Cardiac fibroblast (primary cell): ENCODE results near the gene ACVRL1.
A peak's percentile ranks its signal among the peaks of the same experiment; 100 is the strongest.
"Not testable (repeated sequence)": the region's sequence is repeated elsewhere in the genome, so short reads cannot be mapped to it uniquely, and the experiment has no call there.

Source experiments
- DNase-seq, 2 donors: peaks; one replicate each; pipeline versions ENCODE4 v3.0.0 to v3.0.0-alpha.2; 2010; ENCODE audit warnings: low read depth in 2 of 2
- H3K4me3 ChIP-seq, 2 donors: replicated peaks in 1 of 2; 1 replicate in 1 of 2; 2 replicates in 1 of 2; pipeline ENCODE4 v1.5.1; 2011; ENCODE audit warnings: low read depth in 2 of 2, low read length in 2 of 2, mild to moderate bottlenecking in 2 of 2, moderate library complexity in 1 of 2
- TF ChIP-seq, protein P1 (sequence below): IDR thresholded peaks from one replicate; pipeline ENCODE4 v1.5.1; 2011; ENCODE audit warnings: low read depth, mild to moderate bottlenecking, low read length, inconsistent platforms

The ACVRL1 gene

DNA sequence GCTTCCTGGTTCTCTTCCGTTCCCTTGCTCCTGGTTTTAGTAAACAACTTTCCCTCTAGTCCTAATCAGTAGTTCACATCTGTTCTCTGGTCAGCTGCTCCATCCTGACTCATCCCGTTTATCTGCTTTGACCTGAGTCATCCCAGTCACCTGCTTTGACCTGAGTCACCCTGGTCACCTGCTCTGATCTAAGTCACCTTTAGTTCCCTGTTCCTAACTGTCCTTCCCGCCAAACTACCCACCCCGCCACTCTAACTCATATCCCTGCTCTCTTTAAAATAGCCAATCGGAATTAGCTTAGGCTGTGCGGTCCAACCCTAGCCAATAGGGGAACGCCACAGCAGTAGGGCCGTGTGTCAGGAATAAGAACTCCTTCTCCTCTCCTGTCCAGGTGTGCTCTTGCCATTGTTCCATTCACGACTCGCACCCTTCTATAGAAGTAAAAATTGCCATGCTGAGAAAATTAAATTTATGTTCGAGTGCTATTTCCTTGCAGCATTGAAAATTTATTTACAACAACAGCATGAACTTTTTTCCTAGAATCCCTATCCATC is 22.6 kb upstream of the ACVRL1 start:
- DNase-seq: peak in 1 of 2 donors; percentile 40
- no peak overlapping the region for H3K4me3 ChIP-seq
- TF ChIP-seq, protein P1, sequence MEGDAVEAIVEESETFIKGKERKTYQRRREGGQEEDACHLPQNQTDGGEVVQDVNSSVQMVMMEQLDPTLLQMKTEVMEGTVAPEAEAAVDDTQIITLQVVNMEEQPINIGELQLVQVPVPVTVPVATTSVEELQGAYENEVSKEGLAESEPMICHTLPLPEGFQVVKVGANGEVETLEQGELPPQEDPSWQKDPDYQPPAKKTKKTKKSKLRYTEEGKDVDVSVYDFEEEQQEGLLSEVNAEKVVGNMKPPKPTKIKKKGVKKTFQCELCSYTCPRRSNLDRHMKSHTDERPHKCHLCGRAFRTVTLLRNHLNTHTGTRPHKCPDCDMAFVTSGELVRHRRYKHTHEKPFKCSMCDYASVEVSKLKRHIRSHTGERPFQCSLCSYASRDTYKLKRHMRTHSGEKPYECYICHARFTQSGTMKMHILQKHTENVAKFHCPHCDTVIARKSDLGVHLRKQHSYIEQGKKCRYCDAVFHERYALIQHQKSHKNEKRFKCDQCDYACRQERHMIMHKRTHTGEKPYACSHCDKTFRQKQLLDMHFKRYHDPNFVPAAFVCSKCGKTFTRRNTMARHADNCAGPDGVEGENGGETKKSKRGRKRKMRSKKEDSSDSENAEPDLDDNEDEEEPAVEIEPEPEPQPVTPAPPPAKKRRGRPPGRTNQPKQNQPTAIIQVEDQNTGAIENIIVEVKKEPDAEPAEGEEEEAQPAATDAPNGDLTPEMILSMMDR: no peak

DNA sequence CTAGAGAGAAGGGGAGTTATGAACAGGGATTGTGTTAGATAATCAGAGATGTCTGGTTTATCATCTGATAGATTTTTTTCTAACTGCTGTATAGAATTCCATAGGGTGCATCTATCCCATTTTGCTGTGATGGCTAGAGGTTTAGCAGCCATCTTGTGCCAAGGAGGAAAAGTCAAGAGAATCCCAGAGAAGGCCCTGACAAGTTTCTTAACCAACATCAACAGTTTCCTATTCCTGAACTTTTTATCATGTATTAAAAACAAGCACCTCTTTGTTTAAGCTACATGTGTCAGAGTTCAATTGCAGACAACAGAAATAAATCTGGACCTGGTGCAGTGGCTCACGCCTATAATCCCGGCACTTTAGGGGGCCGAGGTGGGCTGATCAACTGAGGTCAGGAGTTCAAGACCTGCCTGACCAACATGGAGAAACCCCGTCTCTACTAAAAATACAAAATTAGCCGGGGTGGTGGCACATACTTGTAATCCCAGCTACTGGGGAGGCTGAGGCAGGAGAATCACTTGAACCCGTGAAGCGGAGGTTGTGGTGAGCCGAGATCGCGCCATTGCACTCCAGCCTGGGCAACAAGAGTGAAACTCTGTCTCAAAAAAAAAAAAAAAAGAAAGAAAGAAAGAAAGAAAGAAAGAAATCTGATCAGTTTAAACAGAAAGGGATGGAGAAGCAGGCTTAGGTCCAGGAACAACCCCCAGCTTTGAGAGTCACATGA is 21.8 kb upstream of the ACVRL1 start:
- H3K4me3 ChIP-seq, DNase-seq: not testable (repeated sequence)

DNA sequence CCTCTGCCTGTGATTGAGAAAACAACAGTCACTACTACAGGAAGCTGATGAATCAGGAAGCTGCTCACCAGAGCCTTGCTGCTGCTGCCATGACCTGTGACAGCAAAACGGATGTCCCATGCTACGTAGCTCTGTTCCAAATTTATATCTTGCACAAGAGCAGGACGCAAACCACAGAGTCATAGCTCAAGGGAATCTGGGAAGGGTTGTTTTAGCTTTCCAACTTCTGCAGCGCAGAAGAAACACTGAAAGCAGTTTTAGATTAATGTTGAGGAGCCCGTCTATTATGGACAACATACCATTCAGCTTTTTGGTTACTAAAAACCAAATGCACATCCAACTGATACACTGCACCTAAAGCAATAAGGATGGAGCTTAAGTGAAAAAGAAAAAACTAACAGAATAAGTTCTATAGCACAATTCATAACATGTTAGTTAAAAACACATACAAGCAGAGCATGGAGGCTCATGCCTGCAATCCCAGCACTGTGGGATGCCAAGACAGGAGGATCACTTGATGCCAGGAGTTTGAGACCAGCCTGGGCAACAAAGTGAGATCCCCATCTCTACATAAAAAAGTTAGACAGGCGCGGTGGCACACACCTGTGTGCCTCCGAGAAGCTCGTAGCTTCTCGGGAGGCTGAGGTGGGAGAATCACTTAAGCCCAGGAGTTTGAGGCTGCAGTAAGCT is 21.1 kb upstream of the ACVRL1 start:
- peak; percentile 98 for DNase-seq
- H3K4me3 ChIP-seq: no peak overlapping the region
- TF ChIP-seq, protein P1: no peak

DNA sequence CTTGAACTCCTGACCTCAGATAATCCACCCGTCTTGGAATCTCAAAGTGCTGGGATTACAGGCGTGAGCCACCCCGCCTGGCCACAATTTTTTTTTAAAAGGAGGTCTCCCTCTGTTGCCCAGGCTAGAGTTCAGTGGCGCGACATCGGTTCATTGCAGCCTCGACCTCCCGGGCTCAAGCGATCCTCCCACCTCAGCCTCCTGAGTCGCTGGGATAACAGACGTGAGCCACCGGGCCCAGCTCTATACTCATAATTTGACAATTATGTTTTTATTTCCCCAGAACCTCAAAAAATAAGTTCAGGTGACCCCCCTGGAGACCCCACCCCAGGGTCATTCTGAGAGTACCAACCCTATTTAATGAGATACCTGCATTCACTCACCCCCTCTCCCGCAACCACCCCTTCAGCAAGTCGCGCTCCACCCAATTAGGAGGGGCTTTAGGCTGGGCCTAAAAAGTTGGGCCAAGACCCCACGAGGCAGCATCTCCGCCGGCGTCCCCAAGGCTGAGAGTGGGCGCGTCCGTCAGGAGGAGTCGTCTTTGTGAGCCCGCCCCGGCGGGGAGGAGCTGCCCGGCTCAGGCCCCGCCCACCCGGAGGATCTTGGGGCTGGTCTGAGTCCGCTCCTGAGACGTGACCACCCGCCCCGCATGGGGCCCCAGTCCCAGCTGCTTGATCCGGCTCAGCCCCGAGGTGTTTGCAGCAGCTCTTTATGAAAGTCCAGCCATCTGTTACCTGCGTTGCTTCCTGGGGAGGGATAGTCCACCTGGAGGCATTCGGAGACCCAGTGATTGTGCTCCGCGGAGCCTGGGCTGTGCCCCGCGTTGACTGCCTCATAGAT is 19.6 kb upstream of the ACVRL1 start, which contains the start of gene ANKRD33:
ANKRD33 (plus strand) TSS at position 628 of the 840 bp plus-strand sequence; CDS start at position 712, 84 bp downstream.
- DNase-seq: peak in 1 of 2 donors; percentile 59
- H3K4me3 ChIP-seq: no peak within 1 kb of the TSS
- TF ChIP-seq, protein P1: no peak

DNA sequence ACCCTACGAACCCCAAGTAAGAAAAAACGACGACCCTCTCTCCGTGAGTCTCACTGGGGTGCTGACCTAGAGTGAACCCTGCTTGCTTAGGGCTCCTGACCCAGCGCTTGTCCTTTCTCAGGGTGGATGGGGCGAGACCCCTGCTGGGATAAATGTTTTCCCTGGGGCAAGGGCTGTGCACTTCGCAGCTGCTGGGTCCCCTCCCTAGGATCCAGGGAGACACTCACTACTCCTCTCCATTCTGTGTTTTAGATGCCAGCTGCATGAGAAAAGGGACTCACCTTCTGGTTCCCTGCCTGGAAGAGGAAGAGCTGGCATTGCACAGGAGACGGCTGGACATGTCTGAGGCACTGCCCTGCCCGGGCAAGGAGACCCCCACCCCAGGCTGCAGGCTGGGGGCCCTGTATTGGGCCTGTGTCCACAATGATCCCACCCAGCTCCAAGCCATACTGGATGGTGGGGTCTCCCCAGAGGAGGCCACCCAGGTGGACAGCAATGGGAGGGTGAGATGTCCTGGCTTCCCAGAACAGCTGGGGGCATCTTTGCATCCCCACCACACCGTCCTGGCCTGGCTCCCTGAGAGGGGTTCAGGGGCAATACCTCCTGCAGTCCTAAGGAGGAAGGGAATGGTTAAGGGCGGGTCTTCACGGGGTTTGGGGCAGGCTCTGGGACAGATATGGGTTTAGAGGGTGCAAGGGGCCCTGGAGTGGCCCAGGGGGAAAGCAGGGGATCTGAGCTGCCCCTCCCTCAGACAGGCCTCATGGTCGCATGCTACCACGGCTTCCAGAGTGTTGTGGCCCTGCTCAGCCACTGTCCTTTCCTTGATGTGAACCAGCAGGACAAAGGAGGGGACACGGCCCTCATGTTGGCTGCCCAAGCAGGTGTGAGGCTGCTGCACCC is 18.7 kb upstream of the ACVRL1 start:
- H3K4me3 ChIP-seq: no peak overlapping the region
- DNase-seq: no peak
- TF ChIP-seq, protein P1: no peak

DNA sequence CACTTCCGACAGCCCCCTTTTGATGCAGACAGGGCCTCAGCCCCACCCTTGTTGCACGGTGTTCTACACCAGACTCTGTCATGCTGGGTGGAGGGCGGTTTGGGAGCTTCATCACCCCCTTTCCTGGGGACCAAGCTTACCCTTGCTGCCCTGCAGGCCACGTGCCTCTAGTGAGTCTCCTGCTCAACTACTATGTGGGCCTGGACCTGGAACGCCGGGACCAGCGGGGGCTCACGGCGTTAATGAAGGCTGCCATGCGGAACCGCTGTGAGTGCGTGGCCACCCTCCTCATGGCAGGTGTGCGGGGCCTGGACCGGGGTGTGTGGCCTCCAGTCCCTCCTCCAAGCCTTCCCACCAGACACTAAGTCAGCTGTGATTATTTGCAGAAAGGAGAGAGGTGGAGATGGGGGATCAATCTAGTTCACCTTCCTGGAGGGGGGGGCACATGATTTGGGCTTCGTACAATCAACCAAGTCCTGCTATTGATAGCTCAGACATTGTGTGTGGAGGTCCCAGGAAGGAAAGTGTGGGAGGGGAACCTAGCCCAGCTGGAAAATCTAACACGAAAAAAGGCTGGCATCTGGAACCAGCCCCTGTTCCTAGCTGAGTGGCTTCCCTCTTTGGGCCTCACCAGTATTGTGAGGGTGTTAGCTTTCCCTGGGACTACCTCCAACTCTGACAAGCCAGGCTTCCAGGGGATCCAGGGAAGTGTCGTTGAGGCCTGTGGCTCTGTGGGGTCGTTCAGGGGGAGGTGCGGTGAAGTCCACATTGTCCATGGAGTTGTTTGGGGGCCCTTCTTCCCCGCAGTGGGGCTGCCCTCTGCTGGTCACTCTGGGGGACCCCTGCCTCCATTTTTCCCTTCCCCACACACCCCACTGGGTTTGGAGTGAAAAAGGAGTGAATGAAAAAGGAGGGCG is 17.8 kb upstream of the ACVRL1 start:
- TF ChIP-seq, protein P1: peak; percentile 3
- H3K4me3 ChIP-seq: no peak overlapping the region
- peak in 1 of 2 donors; percentile 46 for DNase-seq
